Measurements from ENCODE around the gene ZDHHC7.
A peak's percentile ranks its signal among the peaks of the same experiment; 100 is the strongest.

ZDHHC7 gene

DNA sequence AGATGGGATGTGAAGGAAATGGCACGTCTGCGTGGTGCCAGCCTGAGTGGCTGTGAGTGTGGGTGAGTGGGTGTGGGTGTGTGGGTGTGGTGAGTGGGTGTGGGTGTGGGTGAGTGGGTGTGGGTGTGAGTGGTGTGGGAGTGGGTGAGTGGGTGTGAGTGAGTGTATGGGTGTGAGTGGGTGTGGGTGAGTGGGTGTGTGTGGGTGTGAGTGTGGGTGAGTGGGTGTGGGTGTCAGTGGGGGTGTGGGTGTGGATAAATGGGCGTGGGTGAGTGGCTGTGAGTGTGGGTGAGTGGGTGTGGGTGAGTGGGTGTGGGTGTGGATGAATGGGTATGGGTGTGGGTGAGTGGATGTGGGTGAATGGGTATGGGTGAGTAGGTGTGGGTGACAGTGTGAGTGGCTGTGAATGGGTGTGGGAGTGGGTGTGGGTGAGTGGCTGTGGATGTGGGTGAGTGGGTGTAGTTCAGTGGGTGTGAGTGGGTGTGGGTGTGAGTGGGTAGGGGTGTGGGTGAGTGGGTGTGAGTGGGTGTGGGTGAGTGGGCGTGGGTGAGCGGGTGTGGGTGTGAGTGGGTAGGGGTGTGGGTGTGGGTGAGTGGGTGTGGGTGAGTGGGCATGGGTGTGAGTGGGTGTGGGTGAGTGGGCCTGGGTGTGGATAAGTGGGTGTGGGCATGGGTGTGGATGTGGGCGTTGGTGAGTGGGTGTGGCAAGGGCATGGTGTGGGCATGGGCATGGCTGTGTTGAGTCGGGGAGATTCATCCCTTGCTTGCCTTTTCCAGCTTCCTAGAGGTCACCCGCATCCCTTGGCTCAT lies 80.8 kb downstream of the ZDHHC7 start (continued):
- TF ChIP-seq, protein P1, sequence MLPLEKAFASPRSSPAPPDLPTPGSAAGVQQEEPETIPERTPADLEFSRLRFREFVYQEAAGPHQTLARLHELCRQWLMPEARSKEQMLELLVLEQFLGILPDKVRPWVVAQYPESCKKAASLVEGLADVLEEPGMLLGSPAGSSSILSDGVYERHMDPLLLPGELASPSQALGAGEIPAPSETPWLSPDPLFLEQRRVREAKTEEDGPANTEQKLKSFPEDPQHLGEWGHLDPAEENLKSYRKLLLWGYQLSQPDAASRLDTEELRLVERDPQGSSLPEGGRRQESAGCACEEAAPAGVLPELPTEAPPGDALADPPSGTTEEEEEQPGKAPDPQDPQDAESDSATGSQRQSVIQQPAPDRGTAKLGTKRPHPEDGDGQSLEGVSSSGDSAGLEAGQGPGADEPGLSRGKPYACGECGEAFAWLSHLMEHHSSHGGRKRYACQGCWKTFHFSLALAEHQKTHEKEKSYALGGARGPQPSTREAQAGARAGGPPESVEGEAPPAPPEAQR (tag by site-specific recombination; IDR thresholded peaks at IDR 0.05): 0 out of 2 replicates have a peak, but pooled peaks have one; percentile 28
- TF ChIP-seq ZNF274 (IDR thresholded peaks at IDR 0.05; ENCODE audit: low read length): no peak
- no peak for TF ChIP-seq ZNF274 (tag by site-specific recombination; IDR thresholded peaks at IDR 0.05; ENCODE audit: borderline replicate concordance)
- no peak for TF ChIP-seq HOXA7 (CRISPR knock-in tag; IDR thresholded peaks at IDR 0.05; ENCODE audit: borderline replicate concordance)
- TF ChIP-seq ZNF157 (tag by site-specific recombination; IDR thresholded peaks at IDR 0.05): peak; percentile 26; the same call in 1 of the 2 replicates
- TF ChIP-seq BCL11B (tag by site-specific recombination; IDR thresholded peaks at IDR 0.05; ENCODE audit: low read depth): no peak
- TF ChIP-seq EGR2 (tag by site-specific recombination; IDR thresholded peaks at IDR 0.05; ENCODE audit: low read depth): peak; percentile 100
- TF ChIP-seq RBAK (tag by site-specific recombination; IDR thresholded peaks at IDR 0.05): 0 out of 2 replicates have a peak, but pooled peaks have one; percentile 26
- TF ChIP-seq SCRT1 (tag by site-specific recombination; IDR thresholded peaks at IDR 0.05; ENCODE audit: borderline replicate concordance): no peak
- TF ChIP-seq KLF9 (tag by site-specific recombination; IDR thresholded peaks at IDR 0.05; ENCODE audit: low read depth): peak; percentile 87
- TF ChIP-seq ZNF561 (tag by site-specific recombination; IDR thresholded peaks at IDR 0.05; ENCODE audit: borderline replicate concordance): no peak

DNA sequence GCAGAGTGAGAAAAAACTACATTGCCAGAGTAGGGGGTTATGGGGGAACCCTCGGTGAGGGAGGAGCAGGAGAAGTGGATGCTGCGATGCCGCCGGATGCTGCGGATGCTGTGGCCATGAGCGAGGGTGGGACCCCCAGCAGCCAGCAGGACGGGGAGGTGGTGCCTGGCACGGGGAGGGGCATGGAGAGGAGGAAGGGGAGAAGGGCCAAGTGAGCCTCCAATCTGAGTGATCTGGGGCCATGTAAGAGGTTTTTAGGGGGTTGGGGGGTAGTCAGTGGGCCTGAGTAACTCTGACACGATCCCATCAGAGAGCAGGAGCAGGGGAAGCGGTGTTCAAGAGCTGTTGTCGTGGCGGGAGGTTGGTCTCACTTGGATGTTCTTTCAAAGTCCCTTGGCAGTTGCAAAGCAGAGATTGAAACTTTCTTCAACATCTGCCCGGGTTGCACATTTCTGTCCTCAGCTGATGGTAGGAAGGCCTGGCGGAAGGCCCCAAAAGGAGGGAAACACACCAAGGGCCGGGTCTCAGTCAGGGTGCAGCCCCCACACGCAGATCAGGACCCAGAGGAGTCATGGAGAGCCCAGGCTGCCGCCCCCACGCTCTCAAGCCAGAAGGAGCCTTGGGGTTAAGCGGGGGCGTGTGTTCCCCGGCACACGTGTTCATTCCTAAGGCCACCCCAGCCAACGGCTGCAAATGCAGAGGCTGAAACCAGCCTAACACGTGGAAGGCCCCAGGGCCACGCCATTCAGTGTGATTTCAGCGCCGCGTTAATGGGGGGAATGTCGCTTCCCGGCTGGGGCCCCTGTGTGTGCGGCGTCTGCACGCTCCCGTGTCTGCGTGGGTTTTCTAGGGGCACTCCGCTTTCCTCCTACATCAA lies 81.7 kb downstream of the ZDHHC7 start:
- Histone ChIP-seq H3K9me3 (ENCODE audit: control insufficient read depth, insufficient read depth, low read depth, low read length) (no peaks in the 10 kb centered on the region), H3K36me3 (ENCODE audit: control insufficient read depth in 2 of 2, insufficient read depth in 1 of 2, low read length in 2 of 2) (no peaks in the 10 kb centered on the region), H3K4me3 (ENCODE audit: low read depth, low read length) (no peak overlapping the region), H3K4me1 (ENCODE audit: control insufficient read depth, insufficient read depth, low read length) (no peaks in the 10 kb centered on the region; the same call in 1 of the 2 replicates), H3K27ac (ENCODE audit: extremely low read depth, low read depth, low read length) (no peak overlapping the region)
- ChIA-PET CTCF (interaction anchor here (0.5 to 1.0 kb wide), 3 partner anchors 22 to 175 kb away, joined by 3 to 4 read pairs (median 3); no protein-coding TSS in a partner anchor), POLR2A (no interaction called here)
- no peak for TF ChIP-seq ZNF629 (tag by site-specific recombination; IDR thresholded peaks at IDR 0.05)
- no peak for TF ChIP-seq TCF7L2 (IDR thresholded peaks at IDR 0.05; ENCODE audit: borderline replicate concordance, low read depth, low read length)
- TF ChIP-seq ZNF473 (tag by site-specific recombination; IDR thresholded peaks at IDR 0.05): no peak
- TF ChIP-seq, protein P2, sequence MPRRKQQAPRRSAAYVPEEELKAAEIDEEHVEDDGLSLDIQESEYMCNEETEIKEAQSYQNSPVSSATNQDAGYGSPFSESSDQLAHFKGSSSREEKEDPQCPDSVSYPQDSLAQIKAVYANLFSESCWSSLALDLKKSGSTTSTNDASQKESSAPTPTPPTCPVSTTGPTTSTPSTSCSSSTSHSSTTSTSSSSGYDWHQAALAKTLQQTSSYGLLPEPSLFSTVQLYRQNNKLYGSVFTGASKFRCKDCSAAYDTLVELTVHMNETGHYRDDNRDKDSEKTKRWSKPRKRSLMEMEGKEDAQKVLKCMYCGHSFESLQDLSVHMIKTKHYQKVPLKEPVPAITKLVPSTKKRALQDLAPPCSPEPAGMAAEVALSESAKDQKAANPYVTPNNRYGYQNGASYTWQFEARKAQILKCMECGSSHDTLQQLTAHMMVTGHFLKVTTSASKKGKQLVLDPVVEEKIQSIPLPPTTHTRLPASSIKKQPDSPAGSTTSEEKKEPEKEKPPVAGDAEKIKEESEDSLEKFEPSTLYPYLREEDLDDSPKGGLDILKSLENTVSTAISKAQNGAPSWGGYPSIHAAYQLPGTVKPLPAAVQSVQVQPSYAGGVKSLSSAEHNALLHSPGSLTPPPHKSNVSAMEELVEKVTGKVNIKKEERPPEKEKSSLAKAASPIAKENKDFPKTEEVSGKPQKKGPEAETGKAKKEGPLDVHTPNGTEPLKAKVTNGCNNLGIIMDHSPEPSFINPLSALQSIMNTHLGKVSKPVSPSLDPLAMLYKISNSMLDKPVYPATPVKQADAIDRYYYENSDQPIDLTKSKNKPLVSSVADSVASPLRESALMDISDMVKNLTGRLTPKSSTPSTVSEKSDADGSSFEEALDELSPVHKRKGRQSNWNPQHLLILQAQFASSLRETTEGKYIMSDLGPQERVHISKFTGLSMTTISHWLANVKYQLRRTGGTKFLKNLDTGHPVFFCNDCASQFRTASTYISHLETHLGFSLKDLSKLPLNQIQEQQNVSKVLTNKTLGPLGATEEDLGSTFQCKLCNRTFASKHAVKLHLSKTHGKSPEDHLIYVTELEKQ (tag by site-specific recombination; IDR thresholded peaks at IDR 0.05; ENCODE audit: borderline replicate concordance): no peak
- TF ChIP-seq, protein P3, sequence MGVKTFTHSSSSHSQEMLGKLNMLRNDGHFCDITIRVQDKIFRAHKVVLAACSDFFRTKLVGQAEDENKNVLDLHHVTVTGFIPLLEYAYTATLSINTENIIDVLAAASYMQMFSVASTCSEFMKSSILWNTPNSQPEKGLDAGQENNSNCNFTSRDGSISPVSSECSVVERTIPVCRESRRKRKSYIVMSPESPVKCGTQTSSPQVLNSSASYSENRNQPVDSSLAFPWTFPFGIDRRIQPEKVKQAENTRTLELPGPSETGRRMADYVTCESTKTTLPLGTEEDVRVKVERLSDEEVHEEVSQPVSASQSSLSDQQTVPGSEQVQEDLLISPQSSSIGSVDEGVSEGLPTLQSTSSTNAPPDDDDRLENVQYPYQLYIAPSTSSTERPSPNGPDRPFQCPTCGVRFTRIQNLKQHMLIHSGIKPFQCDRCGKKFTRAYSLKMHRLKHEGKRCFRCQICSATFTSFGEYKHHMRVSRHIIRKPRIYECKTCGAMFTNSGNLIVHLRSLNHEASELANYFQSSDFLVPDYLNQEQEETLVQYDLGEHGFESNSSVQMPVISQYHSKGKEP (tag by site-specific recombination; IDR thresholded peaks at IDR 0.05): no peak
- TF ChIP-seq BCL11A (tag by site-specific recombination; IDR thresholded peaks at IDR 0.05; ENCODE audit: low read depth): no peak
- no peak for TF ChIP-seq ZBTB21 (tag by site-specific recombination; IDR thresholded peaks at IDR 0.05)
- no peak for TF ChIP-seq ZNF768 (tag by site-specific recombination; IDR thresholded peaks at IDR 0.05)
- TF ChIP-seq, protein P4, sequence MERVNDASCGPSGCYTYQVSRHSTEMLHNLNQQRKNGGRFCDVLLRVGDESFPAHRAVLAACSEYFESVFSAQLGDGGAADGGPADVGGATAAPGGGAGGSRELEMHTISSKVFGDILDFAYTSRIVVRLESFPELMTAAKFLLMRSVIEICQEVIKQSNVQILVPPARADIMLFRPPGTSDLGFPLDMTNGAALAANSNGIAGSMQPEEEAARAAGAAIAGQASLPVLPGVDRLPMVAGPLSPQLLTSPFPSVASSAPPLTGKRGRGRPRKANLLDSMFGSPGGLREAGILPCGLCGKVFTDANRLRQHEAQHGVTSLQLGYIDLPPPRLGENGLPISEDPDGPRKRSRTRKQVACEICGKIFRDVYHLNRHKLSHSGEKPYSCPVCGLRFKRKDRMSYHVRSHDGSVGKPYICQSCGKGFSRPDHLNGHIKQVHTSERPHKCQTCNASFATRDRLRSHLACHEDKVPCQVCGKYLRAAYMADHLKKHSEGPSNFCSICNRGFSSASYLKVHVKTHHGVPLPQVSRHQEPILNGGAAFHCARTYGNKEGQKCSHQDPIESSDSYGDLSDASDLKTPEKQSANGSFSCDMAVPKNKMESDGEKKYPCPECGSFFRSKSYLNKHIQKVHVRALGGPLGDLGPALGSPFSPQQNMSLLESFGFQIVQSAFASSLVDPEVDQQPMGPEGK (tag by site-specific recombination; IDR thresholded peaks at IDR 0.05): no peak
- TF ChIP-seq HOXC10 (CRISPR knock-in tag; IDR thresholded peaks at IDR 0.05): no peak
- TF ChIP-seq SALL2 (tag by site-specific recombination; IDR thresholded peaks at IDR 0.05; ENCODE audit: borderline replicate concordance): no peak
- no peak for TF ChIP-seq ZNF184 (tag by site-specific recombination; IDR thresholded peaks at IDR 0.05)

All from HEK293 (cell line).